A673 (cell line): Measurements from ENCODE around the gene HCLS1. TPM values are rescaled to one million over a fixed set of nuclear protein-coding genes. Genes with fewer than 3 reads are reported as not detected.

Source experiments
- BruUV-seq: library from RNA; stranded (reverse); fragments of 400-500 nt; replicated peaks from 2 replicates; lab custom pipeline; 2021; lab: Mats Ljungman, UMichigan
- CTCF ChIA-PET: fragments of 300-600 bp; sonication (Branson Sonifier 250); formaldehyde crosslinking; loops from one replicate; lab custom pipeline; 2022; ENCODE audit warnings: antibody characterized with exemption; lab: Charles Lee
- POLR2A ChIA-PET: fragments of 300-600 bp; sonication (Branson Sonifier 250); formaldehyde crosslinking; loops from one replicate; lab custom pipeline; 2022; ENCODE audit warnings: antibody characterized with exemption; ENCODE audit not compliant: low non-redundant PET; lab: Charles Lee
- DNase-seq: peaks from one replicate; pipeline ENCODE4 v3.0.0-alpha.2; 2015; ENCODE audit warnings: low spot score
- H3K27ac ChIP-seq: fragments of 200-600 bp; sonication (generic); 2 replicates; pipeline ENCODE4 v1.5.1; 2016; ENCODE audit warnings: mixed run types, low read depth, mild to moderate bottlenecking, mixed read lengths, antibody characterized with exemption, low read length; ENCODE audit not compliant: poor library complexity, severe bottlenecking
- H3K27me3 ChIP-seq: fragments of 200-600 bp; sonication (generic); replicated peaks from 2 replicates; pipeline ENCODE4 v1.6.1; 2017; ENCODE audit warnings: mixed run types, low read depth, mild to moderate bottlenecking, mixed read lengths, antibody characterized with exemption, low read length; ENCODE audit not compliant: insufficient read depth, poor library complexity
- H3K36me3 ChIP-seq: fragments of 200-600 bp; sonication (generic); 2 replicates; pipeline ENCODE4 v1.6.1; 2016; ENCODE audit warnings: mixed run types, mild to moderate bottlenecking, mixed read lengths, antibody characterized with exemption, low read length; ENCODE audit not compliant: insufficient read depth, poor library complexity, severe bottlenecking
- H3K4me1 ChIP-seq: fragments of 200-600 bp; sonication (generic); 2 replicates; pipeline ENCODE4 v1.6.1; 2017; ENCODE audit warnings: mixed run types, mild to moderate bottlenecking, mixed read lengths, antibody characterized with exemption, low read length; ENCODE audit not compliant: insufficient read depth, poor library complexity, severe bottlenecking
- H3K4me3 ChIP-seq: fragments of 200-600 bp; sonication (generic); 2 replicates; pipeline ENCODE4 v1.5.1; 2016; ENCODE audit warnings: low read depth, mixed run types, mild to moderate bottlenecking, mixed read lengths, low read length; ENCODE audit not compliant: poor library complexity, severe bottlenecking
- H3K9me3 ChIP-seq: fragments of 200-600 bp; sonication (generic); 2 replicates; pipeline ENCODE4 v1.6.1; 2016; ENCODE audit warnings: mixed run types, low read depth, mild to moderate bottlenecking, mixed read lengths, antibody characterized with exemption, low read length; ENCODE audit not compliant: poor library complexity, severe bottlenecking
- CTCF ChIP-seq: fragments of 300-800, 200-600 bp; sonication (generic); conservative IDR thresholded peaks from 2 replicates; pipeline ENCODE4 v1.5.1; 2017; ENCODE audit warnings: low read depth, mild to moderate bottlenecking, antibody characterized with exemption, low read length, moderate library complexity, mixed read lengths
- EZH2 ChIP-seq: fragments of 200-600 bp; sonication (generic); IDR thresholded peaks from 2 replicates; pipeline ENCODE4 v1.6.1; 2017; ENCODE audit warnings: borderline replicate concordance, low read depth, mild to moderate bottlenecking, mixed read lengths, antibody characterized with exemption, low read length; ENCODE audit not compliant: poor library complexity, severe bottlenecking
- intact Hi-C: fragments of 100-400 bp; cut with micrococcal nuclease; formaldehyde crosslinking; loops from one replicate; pipeline ENCODE4 v1.10.0; 2022; ENCODE audit not compliant: unreplicated experiment
- total RNA-seq: library from RNA; stranded (reverse); gene quantifications from 2 replicates; pipeline ENCODE4 v1.2.3, GENCODE V29; 2021

HCLS1 gene
- total RNA-seq, 1 experiment from 2014 or later: 96.9 TPM

- BruUV-seq: no TSS peak
- ChIA-PET CTCF (no interaction called here), POLR2A (no interaction called here)
- TF ChIP-seq EZH2: no peak
- TF ChIP-seq CTCF: no peak
- no peak overlapping the region for H3K27ac ChIP-seq
- intact Hi-C loops: no loop called here
- H3K4me3 ChIP-seq: no peak overlapping the region
- no peaks in the 10 kb centered on the region for H3K9me3 ChIP-seq
- no peaks in the 10 kb centered on the region for H3K27me3 ChIP-seq
- peaks cover 25% of the 10 kb centered on the region for H3K4me1 ChIP-seq
- DNase-seq: no peak
- peaks cover 8% of the 10 kb centered on the region for H3K36me3 ChIP-seq
These were observed 1.8 kb downstream of the HCLS1 start for GRCh38 chr3:121658716-121659435.

- no peaks in the 10 kb centered on the region for H3K27me3 ChIP-seq
- CTCF ChIA-PET: no interaction called here
- intact Hi-C loops: no loop called here
- peaks cover 18% of the 10 kb centered on the region for H3K36me3 ChIP-seq
- H3K4me1 ChIP-seq: peaks cover 14% of the 10 kb centered on the region
- no peak overlapping the region for H3K27ac ChIP-seq
- H3K9me3 ChIP-seq: peaks cover 5% of the 10 kb centered on the region
- POLR2A ChIA-PET: no interaction called here
- no peak for TF ChIP-seq CTCF
- TF ChIP-seq EZH2: no peak
- BruUV-seq: no TSS peak
- H3K4me3 ChIP-seq: no peak overlapping the region
- DNase-seq: no peak
These were observed 6.0 kb downstream of the HCLS1 start for GRCh38 chr3:121654493-121655385.

GRCh38 chr3:121651684-121652083 lies 9.0 kb downstream of the HCLS1 start:
- Histone ChIP-seq H3K4me1 (peaks cover 7% of the 10 kb centered on the region), H3K9me3 (peaks cover 5% of the 10 kb centered on the region), H3K36me3 (peaks cover 19% of the 10 kb centered on the region), H3K27me3 (no peaks in the 10 kb centered on the region), H3K4me3 (no peak overlapping the region), H3K27ac (peak overlapping the region; percentile 15)
- DNase-seq: peak; percentile 40
- intact Hi-C loops: no loop called here
- ChIA-PET POLR2A (no interaction called here), CTCF (no interaction called here)
- TF ChIP-seq CTCF (no peak), EZH2 (no peak)
- BruUV-seq: no TSS peak
